ENCODE data around the gene FAM229A. TPM values are rescaled to one million over a fixed set of nuclear protein-coding genes. Genes with fewer than 3 reads are reported as not detected.

The FAM229A gene, protein sequence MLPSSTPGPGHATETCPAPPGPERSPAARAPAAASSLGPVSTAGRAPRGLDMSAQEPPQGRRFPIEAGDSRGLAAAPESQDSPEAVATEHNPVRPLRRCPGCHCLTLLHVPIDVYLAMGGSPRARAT
- 10 to 100 TPM in 1 of 4 donors, 1 to 10 TPM in 3; 2.0 to 19.2 (median 6.9) TPM for total RNA-seq

DNA sequence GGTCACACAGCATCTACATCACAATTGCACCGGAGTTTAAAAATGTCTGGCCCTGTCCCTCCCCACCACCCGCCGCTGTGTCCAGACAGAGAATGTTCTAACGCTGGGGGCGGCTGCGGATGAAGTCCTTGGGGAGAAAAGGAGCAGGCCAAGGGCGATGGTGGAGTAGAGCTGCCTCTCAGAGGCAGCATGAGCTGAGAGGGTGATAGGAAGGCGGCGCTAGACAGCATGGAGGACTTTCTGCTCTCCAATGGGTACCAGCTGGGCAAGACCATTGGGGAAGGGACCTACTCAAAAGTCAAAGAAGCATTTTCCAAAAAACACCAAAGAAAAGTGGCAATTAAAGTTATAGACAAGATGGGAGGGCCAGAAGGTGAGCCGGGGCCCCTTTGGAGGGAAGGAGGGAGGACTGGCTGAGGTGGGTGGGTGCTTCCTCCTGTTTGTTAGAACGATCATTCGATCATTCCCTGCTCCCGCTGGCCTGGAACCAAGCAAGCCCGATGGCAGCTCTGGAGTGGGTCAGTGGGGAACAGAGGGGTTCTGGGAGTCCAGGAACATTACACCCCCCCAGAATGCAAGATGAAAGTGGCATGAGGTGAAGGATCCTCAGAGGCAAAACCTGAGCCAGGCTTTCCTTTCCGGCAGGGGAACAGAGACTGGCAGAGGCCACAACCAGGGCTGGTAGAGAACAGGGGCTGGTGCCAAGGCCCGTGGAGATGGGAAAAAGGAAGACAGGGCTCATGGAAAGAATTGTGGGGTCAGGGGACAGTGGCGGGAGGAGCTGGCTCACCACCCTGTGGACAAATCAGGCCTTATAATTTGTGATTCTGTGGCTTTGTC lies at the start of gene FAM229A, which contains the start of gene TSSK3:
Gene FAM229A, minus strand, starts transcription at position 12 of the 840 bp plus-strand sequence. CDS start 394 bp downstream, outside the sequence.
Gene TSSK3, plus strand, starts transcription at position 66 of the 840 bp plus-strand sequence. Its CDS starts 163 bp downstream, at position 229.
- TF ChIP-seq, protein P1, sequence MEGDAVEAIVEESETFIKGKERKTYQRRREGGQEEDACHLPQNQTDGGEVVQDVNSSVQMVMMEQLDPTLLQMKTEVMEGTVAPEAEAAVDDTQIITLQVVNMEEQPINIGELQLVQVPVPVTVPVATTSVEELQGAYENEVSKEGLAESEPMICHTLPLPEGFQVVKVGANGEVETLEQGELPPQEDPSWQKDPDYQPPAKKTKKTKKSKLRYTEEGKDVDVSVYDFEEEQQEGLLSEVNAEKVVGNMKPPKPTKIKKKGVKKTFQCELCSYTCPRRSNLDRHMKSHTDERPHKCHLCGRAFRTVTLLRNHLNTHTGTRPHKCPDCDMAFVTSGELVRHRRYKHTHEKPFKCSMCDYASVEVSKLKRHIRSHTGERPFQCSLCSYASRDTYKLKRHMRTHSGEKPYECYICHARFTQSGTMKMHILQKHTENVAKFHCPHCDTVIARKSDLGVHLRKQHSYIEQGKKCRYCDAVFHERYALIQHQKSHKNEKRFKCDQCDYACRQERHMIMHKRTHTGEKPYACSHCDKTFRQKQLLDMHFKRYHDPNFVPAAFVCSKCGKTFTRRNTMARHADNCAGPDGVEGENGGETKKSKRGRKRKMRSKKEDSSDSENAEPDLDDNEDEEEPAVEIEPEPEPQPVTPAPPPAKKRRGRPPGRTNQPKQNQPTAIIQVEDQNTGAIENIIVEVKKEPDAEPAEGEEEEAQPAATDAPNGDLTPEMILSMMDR (IDR thresholded peaks at IDR 0.05; ENCODE audit: low read depth), result no peak

DNA sequence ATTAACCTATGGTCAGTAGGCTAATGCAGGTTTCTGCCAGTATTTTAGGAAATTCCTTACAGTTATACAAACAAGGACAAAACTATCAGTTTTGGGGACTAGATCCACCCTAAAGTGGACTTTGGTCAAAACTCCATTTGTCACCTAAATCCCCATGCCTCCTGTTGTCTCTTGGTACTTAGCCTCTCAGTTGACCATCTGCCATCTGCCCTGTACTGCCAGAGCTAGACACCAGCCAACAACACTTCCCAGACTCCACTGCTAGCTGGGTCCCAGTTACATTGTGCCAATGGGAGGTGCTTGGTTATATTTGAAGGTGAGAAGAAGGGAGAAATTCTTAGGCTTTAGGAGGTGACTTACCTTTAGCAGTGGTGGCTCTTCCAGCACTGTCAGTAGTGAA lies 49.0 kb upstream of the FAM229A start:
- TF ChIP-seq, protein P1 (IDR thresholded peaks at IDR 0.05; ENCODE audit: low read depth), result no peak

DNA sequence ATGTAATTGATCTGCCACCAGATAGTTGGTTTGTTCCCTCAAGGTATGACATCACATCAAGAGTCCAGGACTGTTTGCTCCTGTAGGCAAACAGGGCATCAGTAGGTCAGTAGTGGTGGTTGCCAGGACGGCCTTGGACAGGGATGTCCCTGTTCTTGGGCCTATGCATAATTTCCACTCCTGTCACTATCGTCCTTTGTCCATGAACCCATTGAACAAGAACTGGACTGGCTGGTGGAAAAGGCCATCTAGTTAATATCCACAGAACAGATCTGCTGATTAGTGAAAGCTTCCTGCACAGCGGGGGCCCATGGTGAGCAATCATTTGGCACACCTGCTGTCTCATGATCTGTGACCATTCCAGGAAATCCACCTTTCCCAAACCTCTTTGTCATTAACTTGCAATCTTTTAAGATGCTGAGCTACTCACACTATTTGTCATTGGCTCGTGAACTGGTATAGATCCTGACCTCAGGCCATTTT lies 44.4 kb upstream of the FAM229A start:
- TF ChIP-seq, protein P1 (IDR thresholded peaks at IDR 0.05; ENCODE audit: low read depth), result no peak

DNA sequence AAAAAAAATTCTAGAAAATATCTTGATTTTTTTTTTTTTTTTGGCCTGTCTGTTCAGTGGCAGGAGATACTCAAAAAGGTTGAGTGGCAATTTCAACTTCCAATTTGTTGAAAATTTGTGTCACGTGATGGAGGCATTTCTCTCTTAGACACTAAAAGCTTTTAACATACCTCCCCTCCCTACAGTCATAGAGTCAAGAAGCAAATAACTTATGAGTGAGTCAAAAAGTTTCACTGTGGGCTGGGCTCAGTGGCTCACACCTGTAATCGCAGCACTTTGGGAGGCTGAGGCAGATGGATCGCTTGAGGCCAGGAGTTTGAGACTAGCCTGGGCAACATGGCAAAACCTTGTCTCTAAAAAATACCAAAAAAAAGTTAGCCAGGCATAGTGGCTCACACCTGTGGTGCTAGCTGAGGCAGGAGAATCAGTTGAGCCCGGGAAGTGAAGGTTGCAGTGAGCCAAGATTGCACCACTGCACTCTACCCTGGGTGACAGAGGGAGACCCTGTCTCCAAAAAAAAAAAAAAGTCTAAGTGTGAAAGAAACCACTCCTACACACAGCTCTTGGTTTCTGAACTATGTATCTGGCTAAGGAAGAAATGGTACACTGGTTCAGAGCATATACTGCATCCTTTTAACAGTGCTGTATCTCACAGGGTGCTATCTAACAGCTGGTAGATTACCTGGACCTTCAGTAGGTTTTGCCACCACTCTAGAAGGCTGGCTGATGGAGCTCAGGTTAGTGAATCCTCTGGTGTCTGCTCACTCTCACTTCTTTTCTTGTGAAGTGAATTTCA lies 43.6 kb upstream of the FAM229A start:
- TF ChIP-seq, protein P1 (IDR thresholded peaks at IDR 0.05; ENCODE audit: low read depth), result no peak

DNA sequence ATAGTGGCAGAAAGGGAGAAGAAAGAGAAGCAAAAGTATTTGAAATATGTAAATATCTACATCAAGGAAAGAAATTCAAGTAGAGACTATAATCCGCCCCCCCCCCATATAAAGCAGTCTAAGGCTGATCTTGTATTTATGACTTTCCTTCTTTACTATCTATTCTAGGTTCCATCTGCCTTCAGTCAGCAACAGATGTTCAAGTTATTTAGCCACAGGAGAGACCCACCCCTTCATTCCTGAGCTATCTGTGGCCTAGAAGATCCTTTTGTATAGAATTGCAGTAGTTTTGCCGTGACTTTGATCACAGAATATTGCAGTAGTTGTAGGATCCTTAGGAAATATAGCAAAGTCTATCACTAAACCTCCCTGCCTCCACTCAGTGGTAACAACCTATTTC lies 42.7 kb upstream of the FAM229A start:
- TF ChIP-seq, protein P1 (IDR thresholded peaks at IDR 0.05; ENCODE audit: low read depth), result no peak

DNA sequence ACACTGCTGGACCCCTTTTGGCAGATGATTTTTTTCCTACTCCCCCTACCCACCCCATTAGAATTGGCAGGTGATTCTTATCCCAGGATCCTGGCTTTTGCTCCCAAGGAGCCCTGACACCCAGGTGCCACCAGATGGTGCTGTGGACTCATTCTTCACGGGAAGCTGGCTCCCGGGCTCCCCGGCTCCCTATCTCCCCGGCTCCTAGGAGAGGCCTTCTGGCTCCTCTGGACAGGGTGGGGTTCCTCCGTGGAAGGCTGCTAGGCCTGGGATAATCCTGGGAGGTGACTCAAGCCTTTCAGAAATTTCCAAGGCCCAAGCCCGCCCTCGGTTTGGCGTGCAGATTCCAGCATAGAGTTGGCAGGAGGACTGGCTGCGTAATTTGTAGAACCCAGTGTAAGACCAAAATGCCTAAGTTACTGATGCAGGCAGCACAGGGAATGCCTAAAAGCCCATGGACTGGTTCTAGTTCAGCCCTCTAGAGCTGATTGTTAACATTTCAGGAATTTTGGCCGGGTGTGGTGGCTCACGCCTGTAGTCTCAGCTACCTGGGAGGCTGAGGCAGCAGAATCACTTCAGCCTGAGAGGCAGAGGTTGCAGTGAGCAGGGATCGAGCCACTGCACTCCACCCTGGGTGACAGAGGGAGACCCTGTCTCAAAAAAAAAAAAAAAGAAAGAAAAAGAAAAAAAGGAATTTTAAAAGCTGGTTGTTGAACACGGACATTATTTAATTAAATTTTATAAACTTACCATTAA lies 38.8 kb upstream of the FAM229A start:
- TF ChIP-seq, protein P1 (IDR thresholded peaks at IDR 0.05; ENCODE audit: low read depth), result no peak

All from subcutaneous adipose tissue (tissue), 4 donors.